ENCODE measurements around the gene EMID1. TPM values are rescaled to one million over a fixed set of nuclear protein-coding genes. Genes with fewer than 3 reads are reported as not detected.

Gene EMID1
- total RNA-seq, 1 experiment from 2014 or later: 6.1 TPM

DNA sequence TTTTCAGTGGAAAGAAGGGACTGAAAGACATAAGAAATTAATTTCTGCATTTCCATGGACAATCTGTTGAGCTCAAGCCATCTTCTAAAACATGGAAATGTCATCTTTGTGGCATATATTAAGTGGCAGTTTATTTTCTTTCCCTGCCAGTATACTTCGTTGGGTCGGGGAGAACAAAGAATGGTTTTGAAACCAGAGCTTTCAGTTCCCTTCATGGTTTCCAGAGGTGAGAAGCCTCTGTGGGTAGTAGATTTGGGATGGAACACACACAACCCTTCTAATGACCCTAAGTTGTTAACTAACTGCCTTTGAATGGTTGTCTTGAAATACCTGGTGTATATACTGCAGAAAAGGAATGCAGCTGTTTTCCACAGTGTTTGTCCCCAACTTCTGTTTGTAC lies 83.1 kb downstream of the EMID1 start (continued):
- TF ChIP-seq, protein P1, sequence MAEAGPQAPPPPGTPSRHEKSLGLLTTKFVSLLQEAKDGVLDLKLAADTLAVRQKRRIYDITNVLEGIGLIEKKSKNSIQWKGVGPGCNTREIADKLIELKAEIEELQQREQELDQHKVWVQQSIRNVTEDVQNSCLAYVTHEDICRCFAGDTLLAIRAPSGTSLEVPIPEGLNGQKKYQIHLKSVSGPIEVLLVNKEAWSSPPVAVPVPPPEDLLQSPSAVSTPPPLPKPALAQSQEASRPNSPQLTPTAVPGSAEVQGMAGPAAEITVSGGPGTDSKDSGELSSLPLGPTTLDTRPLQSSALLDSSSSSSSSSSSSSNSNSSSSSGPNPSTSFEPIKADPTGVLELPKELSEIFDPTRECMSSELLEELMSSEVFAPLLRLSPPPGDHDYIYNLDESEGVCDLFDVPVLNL (CRISPR knock-in tag; IDR thresholded peaks at IDR 0.05; ENCODE audit: borderline replicate concordance, low read depth): no peak
- TF ChIP-seq ZNF232 (CRISPR knock-in tag; IDR thresholded peaks at IDR 0.05) (no peak), NR1H2 (CRISPR knock-in tag; IDR thresholded peaks at IDR 0.05) (no peak), FOXJ3 (CRISPR knock-in tag; IDR thresholded peaks at IDR 0.05; ENCODE audit: borderline replicate concordance) (no peak)
- TF ChIP-seq, protein P2, sequence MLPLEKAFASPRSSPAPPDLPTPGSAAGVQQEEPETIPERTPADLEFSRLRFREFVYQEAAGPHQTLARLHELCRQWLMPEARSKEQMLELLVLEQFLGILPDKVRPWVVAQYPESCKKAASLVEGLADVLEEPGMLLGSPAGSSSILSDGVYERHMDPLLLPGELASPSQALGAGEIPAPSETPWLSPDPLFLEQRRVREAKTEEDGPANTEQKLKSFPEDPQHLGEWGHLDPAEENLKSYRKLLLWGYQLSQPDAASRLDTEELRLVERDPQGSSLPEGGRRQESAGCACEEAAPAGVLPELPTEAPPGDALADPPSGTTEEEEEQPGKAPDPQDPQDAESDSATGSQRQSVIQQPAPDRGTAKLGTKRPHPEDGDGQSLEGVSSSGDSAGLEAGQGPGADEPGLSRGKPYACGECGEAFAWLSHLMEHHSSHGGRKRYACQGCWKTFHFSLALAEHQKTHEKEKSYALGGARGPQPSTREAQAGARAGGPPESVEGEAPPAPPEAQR (CRISPR knock-in tag; IDR thresholded peaks at IDR 0.05): no peak
- TF ChIP-seq, protein P3, sequence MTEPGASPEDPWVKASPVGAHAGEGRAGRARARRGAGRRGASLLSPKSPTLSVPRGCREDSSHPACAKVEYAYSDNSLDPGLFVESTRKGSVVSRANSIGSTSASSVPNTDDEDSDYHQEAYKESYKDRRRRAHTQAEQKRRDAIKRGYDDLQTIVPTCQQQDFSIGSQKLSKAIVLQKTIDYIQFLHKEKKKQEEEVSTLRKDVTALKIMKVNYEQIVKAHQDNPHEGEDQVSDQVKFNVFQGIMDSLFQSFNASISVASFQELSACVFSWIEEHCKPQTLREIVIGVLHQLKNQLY (CRISPR knock-in tag; IDR thresholded peaks at IDR 0.05): no peak

DNA sequence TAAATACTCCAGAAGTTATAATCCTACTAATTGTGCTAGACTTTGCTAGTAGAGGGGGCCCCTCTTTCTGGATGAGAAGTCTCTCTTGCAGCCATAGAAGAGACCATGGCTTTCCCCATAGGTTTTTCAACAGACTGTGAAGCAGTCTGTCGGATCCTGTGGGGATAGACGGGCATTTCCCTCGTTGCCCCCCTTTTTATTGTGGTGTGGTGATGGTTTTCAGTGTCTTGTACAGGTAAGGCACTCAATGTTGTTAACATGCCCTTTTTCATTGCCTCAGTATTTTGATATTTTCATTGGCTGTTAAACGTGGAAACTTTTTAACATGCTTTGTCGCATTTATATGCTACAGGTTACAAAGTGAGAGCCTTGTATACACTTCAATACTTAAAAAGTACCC lies 84.4 kb downstream of the EMID1 start:
- no peak for ATAC-seq
- DNase-seq (ENCODE audit: low spot score): no peak
- Mint-ChIP-seq H3K4me1 (no peaks in the 10 kb centered on the region), H3K27me3 (ENCODE audit: low read depth) (no peaks in the 10 kb centered on the region), H3K4me3 (no peak overlapping the region), H3K36me3 (peaks cover 95% of the 10 kb centered on the region), H3K27ac (no peak overlapping the region), H3K9me3 (no peaks in the 10 kb centered on the region)
- CTCF ChIA-PET: interaction anchor here (1.1 kb wide), 1 partner anchor 23 kb away, joined by 3 read pairs; no protein-coding TSS in a partner anchor
- TF ChIP-seq, protein P4, sequence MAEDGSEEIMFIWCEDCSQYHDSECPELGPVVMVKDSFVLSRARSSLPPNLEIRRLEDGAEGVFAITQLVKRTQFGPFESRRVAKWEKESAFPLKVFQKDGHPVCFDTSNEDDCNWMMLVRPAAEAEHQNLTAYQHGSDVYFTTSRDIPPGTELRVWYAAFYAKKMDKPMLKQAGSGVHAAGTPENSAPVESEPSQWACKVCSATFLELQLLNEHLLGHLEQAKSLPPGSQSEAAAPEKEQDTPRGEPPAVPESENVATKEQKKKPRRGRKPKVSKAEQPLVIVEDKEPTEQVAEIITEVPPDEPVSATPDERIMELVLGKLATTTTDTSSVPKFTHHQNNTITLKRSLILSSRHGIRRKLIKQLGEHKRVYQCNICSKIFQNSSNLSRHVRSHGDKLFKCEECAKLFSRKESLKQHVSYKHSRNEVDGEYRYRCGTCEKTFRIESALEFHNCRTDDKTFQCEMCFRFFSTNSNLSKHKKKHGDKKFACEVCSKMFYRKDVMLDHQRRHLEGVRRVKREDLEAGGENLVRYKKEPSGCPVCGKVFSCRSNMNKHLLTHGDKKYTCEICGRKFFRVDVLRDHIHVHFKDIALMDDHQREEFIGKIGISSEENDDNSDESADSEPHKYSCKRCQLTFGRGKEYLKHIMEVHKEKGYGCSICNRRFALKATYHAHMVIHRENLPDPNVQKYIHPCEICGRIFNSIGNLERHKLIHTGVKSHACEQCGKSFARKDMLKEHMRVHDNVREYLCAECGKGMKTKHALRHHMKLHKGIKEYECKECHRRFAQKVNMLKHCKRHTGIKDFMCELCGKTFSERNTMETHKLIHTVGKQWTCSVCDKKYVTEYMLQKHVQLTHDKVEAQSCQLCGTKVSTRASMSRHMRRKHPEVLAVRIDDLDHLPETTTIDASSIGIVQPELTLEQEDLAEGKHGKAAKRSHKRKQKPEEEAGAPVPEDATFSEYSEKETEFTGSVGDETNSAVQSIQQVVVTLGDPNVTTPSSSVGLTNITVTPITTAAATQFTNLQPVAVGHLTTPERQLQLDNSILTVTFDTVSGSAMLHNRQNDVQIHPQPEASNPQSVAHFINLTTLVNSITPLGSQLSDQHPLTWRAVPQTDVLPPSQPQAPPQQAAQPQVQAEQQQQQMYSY (CRISPR knock-in tag; IDR thresholded peaks at IDR 0.05): no peak
- TF ChIP-seq, protein P5, sequence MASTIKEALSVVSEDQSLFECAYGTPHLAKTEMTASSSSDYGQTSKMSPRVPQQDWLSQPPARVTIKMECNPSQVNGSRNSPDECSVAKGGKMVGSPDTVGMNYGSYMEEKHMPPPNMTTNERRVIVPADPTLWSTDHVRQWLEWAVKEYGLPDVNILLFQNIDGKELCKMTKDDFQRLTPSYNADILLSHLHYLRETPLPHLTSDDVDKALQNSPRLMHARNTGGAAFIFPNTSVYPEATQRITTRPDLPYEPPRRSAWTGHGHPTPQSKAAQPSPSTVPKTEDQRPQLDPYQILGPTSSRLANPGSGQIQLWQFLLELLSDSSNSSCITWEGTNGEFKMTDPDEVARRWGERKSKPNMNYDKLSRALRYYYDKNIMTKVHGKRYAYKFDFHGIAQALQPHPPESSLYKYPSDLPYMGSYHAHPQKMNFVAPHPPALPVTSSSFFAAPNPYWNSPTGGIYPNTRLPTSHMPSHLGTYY (CRISPR knock-in tag; IDR thresholded peaks at IDR 0.05): no peak
- no peak for TF ChIP-seq JAZF1 (CRISPR knock-in tag; IDR thresholded peaks at IDR 0.05)
- TF ChIP-seq, protein P6, sequence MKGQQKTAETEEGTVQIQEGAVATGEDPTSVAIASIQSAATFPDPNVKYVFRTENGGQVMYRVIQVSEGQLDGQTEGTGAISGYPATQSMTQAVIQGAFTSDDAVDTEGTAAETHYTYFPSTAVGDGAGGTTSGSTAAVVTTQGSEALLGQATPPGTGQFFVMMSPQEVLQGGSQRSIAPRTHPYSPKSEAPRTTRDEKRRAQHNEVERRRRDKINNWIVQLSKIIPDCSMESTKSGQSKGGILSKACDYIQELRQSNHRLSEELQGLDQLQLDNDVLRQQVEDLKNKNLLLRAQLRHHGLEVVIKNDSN (CRISPR knock-in tag; IDR thresholded peaks at IDR 0.05): no peak
- TF ChIP-seq, protein P7, sequence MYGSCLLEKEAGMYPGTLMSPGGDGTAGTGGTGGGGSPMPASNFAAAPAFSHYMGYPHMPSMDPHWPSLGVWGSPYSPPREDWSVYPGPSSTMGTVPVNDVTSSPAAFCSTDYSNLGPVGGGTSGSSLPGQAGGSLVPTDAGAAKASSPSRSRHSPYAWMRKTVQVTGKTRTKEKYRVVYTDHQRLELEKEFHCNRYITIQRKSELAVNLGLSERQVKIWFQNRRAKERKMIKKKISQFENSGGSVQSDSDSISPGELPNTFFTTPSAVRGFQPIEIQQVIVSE (CRISPR knock-in tag; IDR thresholded peaks at IDR 0.05; ENCODE audit: borderline replicate concordance): no peak
- TF ChIP-seq, protein P8, sequence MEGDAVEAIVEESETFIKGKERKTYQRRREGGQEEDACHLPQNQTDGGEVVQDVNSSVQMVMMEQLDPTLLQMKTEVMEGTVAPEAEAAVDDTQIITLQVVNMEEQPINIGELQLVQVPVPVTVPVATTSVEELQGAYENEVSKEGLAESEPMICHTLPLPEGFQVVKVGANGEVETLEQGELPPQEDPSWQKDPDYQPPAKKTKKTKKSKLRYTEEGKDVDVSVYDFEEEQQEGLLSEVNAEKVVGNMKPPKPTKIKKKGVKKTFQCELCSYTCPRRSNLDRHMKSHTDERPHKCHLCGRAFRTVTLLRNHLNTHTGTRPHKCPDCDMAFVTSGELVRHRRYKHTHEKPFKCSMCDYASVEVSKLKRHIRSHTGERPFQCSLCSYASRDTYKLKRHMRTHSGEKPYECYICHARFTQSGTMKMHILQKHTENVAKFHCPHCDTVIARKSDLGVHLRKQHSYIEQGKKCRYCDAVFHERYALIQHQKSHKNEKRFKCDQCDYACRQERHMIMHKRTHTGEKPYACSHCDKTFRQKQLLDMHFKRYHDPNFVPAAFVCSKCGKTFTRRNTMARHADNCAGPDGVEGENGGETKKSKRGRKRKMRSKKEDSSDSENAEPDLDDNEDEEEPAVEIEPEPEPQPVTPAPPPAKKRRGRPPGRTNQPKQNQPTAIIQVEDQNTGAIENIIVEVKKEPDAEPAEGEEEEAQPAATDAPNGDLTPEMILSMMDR (IDR thresholded peaks at IDR 0.05): no peak
- TF ChIP-seq, protein P9, sequence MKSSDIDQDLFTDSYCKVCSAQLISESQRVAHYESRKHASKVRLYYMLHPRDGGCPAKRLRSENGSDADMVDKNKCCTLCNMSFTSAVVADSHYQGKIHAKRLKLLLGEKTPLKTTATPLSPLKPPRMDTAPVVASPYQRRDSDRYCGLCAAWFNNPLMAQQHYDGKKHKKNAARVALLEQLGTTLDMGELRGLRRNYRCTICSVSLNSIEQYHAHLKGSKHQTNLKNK (CRISPR knock-in tag; IDR thresholded peaks at IDR 0.05): no peak
- TF ChIP-seq, protein P10, sequence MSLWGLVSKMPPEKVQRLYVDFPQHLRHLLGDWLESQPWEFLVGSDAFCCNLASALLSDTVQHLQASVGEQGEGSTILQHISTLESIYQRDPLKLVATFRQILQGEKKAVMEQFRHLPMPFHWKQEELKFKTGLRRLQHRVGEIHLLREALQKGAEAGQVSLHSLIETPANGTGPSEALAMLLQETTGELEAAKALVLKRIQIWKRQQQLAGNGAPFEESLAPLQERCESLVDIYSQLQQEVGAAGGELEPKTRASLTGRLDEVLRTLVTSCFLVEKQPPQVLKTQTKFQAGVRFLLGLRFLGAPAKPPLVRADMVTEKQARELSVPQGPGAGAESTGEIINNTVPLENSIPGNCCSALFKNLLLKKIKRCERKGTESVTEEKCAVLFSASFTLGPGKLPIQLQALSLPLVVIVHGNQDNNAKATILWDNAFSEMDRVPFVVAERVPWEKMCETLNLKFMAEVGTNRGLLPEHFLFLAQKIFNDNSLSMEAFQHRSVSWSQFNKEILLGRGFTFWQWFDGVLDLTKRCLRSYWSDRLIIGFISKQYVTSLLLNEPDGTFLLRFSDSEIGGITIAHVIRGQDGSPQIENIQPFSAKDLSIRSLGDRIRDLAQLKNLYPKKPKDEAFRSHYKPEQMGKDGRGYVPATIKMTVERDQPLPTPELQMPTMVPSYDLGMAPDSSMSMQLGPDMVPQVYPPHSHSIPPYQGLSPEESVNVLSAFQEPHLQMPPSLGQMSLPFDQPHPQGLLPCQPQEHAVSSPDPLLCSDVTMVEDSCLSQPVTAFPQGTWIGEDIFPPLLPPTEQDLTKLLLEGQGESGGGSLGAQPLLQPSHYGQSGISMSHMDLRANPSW (CRISPR knock-in tag; conservative IDR thresholded peaks at IDR 0.05; ENCODE audit: low read depth): no peak
- TF ChIP-seq, protein P11, sequence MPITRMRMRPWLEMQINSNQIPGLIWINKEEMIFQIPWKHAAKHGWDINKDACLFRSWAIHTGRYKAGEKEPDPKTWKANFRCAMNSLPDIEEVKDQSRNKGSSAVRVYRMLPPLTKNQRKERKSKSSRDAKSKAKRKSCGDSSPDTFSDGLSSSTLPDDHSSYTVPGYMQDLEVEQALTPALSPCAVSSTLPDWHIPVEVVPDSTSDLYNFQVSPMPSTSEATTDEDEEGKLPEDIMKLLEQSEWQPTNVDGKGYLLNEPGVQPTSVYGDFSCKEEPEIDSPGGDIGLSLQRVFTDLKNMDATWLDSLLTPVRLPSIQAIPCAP (CRISPR knock-in tag; IDR thresholded peaks at IDR 0.05): no peak
- POLR2A ChIA-PET: no interaction called here

Data from WTC11 (cell line).